NCI-H1105 (cell line): ENCODE measurements around the gene LRRC3.

Experiments used
- DNase-seq: peaks from one replicate; lab custom pipeline; 2025; lab: John Stamatoyannopoulos, UW

The LRRC3 gene

DNA sequence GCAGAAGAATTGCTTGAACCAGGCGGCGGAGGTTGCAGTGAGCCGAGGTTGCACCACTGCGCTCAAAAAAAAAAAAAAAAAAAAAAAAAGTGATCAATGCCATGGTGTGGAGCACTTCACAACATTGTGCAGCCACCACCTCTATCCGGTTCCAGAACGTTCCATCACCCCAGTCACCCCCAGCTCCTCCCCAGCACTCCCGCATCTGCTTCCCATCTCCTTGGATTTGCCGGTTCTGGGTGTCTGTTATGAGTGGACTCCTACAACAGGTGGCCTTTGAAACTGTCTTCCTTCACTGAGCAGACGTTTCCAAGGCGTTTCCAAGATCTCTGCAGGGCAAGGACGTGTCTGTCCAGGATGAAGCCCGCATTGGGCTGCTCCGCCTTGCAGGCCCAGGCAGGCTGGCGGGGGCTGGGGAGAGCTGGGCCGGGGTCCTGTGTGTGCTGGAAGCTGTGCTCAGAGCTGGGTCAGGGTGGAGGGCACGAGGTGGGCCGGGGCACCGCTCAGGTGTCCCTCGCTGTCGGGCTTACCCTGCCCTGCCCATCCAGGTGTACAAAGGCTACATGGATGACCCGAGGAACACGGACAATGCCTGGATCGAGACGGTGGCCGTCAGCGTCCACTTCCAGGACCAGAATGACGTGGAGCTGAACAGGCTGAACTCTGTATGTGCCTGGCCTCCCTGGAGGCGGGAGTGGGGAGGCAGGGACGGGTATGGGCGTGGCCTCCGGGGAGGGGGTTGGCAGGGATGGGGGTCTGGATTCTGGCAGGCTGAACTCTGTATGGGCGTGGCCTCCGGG lies 14.9 kb upstream of the LRRC3 start:
- no peak for DNase-seq

DNA sequence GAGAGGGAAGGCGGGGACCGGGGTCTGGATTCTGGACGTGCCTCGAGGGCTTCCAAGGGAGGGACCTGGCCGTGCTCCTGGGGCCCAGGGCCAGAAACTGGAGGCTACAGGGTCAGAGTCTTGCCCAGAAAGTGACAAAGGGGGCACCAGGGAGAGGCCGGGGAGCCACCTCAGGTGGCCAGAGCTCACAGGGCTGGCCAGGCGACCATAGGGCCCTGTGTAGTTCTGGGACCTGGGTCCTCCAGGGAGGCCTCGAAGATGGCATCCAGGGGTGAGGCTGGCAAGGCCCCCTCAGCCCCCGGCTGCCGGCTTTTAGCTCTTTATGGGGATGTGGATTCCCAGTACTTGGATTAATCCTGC lies 14.3 kb upstream of the LRRC3 start:
- no peak for DNase-seq

DNA sequence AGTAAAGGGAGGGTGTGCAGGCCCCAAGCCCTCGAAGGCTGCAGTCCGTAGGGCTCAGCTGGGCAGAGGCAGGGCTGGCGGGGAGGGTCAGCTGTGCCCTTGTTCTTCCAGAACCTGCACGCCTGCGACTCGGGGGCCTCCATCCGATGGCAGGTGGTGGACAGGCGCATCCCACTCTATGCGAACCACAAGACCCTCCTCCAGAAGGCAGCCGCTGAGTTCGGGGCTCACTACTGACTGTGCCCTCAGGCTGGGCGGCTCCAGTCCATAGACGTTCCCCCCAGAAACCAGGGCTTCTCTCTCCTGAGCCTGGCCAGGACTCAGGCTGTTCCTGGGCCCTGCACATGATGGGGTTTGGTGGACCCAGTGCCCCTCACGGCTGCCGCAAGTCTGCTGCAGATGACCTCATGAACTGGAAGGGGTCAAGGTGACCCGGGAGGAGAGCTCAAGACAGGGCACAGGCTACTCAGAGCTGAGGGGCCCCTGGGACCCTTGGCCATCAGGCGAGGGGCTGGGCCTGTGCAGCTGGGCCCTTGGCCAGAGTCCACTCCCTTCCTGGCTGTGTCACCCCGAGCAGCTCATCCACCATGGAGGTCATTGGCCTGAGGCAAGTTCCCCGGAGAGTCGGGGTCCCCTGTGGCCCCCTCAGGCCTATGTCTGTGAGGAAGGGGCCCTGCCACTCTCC lies 13.6 kb upstream of the LRRC3 start:
- DNase-seq = no peak

DNA sequence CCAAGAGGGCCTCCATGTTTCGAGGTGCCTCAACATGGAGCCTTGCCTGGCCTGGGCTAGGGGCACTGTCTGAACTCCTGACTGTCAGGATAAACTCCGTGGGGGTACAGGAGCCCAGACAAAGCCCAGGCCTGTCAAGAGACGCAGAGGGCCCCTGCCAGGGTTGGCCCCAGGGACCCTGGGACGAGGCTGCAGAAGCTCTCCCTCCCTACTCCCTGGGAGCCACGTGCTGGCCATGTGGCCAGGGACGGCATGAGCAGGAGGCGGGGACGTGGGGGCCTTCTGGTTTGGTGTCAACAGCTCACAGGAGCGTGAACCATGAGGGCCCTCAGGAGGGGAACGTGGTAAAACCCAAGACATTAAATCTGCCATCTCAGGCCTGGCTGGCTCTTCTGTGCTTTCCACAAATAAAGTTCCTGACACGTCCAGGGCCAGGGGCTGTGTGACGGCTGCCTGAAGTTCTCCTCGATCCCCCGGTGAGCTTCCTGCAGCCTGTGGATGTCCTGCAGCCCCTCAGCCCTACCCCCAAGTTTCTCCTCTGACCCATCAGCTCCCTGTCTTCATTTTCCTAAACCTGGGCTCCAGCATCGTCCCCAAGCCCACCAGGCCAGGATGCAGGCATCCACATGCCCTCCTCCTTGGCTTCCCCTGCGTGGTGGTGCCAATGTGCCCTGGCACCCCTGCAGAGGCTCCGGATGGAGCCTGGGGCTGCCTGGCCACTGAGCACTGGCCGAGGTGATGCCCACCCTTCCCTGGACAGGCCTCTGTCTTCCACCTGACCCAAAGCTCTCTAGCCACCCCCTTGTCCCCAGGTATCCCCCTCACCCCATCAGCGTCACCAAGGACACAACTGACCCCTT lies 12.8 kb upstream of the LRRC3 start:
- no peak for DNase-seq

DNA sequence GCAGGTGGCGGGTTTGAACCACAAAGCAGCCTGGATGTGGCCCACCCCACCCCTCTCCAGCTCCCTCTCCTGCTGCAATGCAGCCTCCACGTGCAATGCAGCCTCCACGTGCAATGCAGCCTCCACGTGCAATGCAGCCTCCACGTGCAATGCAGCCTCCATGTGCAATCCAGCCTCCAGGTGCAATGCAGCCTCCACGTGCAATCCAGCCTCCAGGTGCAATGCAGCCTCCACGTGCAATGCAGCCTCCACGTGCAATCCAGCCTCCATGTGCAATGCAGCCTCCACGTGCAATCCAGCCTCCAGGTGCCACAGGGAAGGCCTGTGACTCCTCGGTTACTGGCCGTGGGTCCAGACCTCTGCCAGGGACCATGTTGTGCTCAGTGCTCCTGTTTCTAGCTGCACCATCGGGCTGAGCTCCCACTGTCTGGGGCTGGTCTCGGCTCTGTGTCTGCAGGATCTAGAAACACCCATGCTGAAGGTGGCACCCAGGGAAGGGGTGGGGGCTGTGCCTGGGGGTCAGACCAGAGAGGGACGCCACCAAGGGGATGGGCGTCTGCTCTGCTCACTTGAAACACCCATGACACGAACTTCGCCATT lies 11.9 kb upstream of the LRRC3 start:
- DNase-seq = no peak

DNA sequence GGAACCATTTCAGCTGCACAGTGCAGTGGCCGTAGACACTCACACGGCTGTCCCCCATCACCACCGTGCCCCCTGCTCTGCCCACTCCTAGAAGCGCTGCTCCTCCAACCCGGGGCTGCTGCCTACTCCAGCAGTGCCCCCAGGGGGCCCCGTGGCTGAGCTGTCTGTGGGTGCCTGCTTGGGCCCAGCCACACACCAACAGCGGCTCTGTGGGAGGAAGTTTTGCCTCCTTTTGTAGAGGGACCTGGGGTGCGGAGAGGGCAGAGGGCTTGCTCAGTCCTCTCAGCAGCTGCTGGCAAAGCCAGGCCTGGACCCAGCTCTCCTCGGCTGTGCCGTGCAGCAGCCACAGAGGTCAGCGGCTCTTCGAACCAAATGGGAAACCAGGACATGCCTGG lies 11.4 kb upstream of the LRRC3 start:
- no peak for DNase-seq

DNA sequence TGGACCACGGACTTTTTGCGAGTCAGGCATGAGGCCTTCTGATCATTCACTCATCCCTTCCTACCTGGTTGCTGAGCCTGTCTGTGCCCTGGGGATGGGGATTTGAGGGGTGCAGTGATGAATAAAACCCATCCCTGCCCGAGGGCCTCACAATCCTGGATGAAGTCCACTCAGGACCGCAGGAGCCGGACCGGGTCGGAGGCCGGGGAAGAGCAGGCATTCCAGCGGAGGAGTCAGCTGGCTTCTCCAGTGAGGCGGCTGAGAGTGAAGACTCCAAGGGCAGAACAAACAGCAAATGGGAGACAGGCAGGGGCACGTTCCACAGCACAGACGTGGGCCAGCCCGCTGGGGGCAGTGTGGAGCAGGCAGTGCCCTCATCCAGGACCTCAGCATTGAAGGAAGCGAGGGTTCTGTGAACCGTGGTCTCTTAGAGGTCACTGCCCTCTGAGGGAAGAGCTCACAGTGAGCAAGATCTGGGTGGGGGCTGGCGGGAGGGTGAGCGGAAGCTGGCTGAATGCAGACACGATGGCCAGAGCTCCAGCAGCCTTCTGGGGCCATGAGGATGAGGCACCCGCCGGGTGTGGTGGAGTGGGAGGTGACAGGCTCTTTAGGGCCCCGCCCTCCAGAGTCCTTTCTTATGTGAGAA lies 10.9 kb upstream of the LRRC3 start:
- no peak for DNase-seq

DNA sequence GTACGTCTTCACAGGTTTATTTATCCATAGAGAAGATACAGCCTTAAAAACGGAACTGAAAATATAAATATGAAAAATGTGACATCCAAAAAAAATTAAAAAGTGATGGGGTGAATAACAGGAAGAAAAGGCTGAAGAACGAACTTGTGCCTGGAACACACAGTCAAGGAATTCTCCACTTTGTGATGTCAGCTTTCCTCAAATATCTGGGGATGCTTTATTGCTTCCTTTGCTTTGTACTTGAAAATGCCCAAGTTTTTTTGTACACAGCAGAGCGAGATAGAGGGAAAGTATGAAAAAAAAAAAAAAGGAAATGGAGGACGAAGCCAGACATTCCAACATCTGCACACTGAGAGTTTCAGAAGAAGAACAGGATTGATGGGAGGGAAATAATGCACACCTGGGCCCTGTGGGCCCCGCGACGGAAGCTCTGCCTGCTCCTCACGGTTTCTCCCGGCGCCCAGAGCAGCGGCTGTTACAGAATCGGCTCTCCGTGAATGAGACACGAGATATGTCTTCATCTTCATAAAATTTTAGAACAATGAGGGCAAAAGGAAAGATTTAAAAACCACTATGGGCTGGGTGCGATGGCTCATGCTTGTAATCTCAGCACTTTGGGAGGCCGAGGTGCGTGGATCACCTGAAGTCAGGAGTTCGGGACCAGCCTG lies 10.0 kb upstream of the LRRC3 start:
- no peak for DNase-seq

DNA sequence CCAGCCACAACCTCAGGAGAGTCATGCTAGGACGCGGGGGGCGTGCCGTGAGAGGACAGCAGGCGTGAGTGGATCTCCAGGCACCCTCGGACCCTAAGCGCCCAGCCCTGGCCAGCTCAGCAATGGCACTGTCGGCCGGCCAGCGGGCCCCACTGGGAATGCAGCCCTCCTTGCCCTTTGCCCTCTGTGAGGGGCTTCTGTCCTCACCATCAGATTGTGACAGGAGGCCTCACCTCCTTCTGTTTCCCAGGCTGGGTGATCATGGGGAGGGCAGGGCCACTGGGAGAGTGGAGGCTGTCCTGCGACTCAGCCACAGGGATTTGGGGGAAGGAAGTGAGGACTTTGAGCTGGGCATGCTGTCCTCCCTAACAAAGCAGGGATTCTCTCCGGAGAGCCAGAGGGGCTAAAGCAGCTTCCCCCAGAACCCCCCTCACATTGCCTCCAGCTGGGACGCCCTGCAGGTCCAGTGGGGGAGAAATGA lies 6.6 kb upstream of the LRRC3 start:
- DNase-seq = no peak

DNA sequence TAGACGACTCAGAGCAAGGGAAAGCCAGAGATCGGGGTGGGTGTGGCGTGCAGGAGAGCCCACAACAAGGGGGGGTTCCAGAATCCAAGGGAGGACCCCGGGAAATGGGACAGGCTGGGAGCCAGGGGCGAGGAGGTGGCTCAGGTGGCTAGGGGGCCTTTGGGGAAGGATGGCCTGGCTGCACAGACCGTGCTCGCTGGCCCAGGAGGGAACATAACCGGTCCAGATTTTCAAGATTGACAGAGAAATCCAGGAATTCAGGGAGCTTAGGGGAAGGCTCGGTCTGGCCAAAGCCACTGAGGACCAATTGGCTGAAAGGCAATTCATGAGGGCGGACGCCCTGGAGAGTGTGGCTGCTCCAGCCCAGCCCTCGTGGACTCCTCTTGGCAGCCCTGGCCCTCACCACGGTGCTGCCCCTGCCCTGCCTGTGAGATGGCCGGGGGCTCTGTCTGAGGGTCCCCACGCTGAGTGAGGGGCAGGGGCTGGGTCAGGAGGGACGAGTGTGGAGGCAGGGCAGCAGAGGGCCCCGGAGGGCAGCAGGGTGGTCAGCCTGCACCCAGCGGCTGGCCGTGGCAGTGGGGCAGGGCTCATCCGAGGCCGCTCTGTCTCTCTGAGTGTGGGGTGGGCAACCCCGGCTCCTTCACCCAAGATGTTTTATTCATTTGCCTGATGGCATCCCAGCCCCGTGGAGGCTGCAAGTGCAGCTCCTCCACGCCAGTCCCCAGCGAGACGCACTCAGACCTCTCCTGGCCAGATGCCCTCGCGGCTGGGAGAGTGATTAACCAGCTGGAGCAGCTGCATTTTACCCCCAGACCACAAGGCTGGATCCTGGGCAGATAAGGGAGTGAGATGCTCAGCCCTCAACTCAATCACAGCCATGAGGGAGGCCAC lies 5.6 kb upstream of the LRRC3 start:
- DNase-seq = no peak

DNA sequence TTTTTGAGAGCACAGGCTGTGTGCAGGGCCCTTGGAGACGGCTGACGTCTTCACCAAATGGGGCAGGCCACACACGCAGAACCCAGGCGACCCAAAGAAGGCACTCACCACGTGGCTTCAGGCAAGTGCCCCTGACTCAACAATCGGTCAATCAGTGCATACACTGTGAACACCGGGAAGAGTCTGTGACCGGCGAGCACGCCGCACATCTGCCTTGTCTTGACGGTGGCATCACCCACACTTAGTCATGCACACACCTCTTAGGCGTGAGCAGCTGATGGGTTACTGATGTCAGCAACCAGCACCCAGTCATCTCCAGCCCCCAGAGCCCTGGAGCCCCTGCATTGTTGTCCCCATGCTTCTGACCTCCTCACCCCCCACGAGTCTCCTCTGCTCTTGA lies 4.9 kb upstream of the LRRC3 start:
- no peak for DNase-seq

DNA sequence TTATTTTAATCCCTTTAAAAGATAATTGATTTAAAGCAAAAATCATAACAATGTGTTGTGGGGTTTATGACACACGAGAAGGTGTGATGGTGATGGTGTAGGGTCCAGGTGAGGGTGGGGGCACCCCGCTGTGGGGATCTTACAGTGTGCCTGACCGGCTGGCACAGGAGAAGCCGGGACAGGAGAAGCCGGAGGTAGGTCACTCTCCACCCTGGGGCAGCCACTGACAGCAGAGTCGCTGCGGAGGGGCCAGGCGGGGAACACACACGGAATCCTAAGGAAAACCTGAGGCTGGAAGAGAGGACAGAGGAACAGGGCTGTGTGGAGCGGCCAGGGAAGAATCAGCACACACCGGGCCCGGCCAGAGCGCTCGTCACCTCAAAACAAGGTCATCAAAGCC lies 4.3 kb upstream of the LRRC3 start:
- DNase-seq = no peak

DNA sequence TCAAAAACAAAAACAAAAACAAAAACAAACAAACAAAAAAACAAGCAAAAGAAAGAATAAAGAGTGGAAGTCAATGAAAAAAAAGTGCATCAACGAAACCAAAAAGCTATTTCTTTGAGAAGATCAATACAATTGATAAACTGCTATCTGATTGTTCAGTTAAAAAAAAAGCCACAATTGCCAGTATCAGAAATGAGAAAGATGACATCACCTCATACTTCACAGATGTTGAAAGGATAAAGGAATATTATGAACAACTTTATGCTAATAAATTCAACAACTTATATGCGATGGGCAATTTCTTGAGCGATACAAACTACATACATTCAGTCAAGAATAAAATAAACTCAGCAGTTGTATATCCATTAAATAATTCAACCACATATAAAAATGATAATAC lies 2.2 kb upstream of the LRRC3 start:
- DNase-seq = no peak

DNA sequence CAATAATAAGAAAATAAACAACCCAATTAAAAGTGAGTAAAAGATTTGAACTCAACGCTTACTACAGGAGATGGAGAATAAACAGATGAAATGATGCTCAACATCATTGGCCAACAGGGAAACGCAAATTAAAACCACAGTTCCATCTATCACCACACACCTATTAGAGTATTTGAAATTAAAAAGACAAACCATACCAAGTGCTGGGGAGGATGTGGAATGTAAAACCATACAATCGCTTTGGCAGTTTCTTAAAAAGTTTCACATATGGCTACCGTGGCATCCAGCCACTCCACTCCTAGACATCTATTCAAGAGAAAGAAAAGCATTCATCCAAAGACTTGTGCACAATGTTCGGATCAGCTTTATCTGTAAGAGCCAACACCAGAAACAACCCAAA lies 1.3 kb upstream of the LRRC3 start:
- DNase-seq = no peak

DNA sequence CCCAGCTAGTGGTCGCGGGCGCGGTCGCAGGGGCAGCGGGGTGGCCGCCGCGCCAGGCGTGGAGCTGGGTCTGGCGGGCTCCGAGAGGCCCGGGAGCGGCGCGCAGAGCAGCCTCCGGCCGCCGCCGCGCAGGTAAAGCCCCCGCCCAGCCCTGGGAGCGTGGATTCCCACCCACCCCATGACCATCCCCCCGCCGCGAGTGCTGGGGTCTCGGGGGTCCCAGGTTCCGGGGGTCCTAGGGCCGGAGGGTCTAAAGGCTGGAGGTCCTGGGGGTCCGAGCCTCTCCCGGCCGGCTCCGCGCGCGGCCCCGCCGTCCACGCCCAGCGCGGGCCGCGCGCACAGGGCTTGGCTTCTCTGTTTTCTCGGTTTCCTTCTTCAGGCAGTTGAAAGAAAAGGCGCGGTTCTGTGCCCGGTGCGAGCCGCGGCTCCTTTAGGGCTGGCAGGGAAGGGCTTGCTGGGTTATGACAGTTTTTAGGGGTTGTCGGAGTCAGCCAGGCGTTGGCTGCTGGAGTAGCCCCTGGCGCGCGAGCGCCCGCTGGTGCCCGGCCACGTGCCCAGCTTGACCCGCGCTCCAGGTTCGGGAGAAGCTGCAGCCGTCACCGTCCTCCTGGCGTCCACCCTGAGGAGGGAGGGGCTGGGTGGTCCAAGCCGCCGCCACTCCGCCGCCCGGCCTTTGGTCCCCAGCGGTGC lies 359 bp downstream of the LRRC3 start:
- DNase-seq = peak; percentile 30

DNA sequence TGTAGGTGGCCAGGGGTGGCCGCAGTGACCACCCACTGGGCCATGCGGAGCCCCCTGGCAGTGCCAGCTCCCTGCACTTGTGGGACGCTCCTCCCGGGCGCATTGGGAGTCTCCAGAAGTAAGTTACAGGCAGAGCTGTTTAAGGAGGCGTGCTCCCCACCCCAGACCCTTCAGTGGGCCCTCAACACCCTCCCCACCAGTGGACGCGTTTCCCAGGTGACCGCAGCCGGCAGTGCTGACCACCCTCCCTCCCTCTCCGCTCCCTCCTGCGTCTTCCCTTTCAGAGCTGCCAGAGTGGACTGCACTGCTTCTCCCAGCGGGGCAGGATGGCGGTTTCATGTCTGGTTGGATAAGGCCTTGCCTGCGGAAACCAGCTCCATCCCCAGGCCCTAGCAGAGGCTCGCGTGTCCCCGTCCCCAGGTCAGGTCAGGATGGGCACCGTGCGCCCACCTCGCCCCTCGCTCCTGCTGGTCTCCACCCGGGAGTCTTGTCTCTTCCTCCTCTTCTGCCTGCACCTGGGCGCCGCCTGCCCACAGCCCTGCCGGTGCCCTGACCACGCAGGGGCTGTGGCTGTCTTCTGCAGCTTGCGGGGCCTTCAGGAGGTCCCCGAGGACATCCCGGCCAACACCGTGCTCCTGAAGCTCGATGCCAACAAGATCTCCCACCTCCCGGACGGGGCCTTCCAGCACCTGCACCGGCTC lies 1.1 kb downstream of the LRRC3 start:
- no peak for DNase-seq

DNA sequence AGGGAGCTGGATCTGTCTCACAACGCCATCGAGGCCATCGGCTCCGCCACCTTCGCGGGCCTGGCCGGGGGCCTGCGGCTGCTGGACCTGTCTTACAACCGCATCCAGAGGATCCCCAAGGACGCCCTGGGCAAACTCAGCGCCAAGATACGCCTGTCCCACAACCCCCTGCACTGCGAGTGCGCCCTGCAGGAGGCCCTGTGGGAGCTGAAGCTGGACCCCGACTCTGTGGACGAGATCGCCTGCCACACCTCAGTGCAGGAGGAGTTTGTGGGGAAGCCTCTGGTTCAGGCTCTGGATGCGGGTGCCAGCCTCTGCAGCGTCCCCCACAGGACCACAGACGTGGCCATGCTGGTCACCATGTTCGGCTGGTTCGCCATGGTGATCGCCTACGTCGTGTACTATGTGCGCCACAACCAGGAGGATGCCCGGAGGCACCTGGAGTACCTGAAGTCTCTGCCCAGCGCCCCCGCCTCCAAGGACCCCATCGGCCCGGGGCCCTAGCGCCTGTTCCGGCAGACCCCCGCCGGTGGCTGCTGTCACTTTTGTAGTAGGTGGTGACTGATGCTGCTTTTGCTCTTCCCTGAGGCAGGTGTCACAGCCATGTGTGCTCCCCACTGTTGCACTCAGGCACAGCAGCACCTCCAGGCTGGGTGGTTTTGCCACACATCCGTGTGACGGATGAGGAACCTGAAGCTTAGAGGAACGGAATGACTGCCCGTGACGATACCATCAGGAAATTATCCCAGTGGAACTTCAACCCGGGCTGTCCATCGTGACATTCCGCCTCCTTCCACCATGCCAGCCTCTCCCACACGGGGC lies 1.8 kb downstream of the LRRC3 start:
- no peak for DNase-seq
